H9 (cell line): ENCODE results near the gene DEDD2. TPM values are rescaled to one million over a fixed set of nuclear protein-coding genes. Genes with fewer than 3 reads are reported as not detected.

Source experiments
- DNase-seq: peaks from one replicate; pipeline ENCODE4 v3.0.0-alpha.2; 2017
- H2AFZ ChIP-seq: one replicate; pipeline ENCODE4 v1.6.1; 2013; ENCODE audit warnings: mild to moderate bottlenecking, low read length, control low read depth, moderate library complexity
- H2AK5ac ChIP-seq: 2 replicates; pipeline ENCODE4 v1.6.1; 2013; ENCODE audit warnings: low read length, control low read depth, mixed read lengths; ENCODE audit not compliant: insufficient read length
- H2BK120ac ChIP-seq: one replicate; pipeline ENCODE4 v1.6.1; 2013; ENCODE audit warnings: low read depth, mild to moderate bottlenecking, low read length, control low read depth, inconsistent platforms; ENCODE audit not compliant: poor library complexity, severe bottlenecking
- H2BK12ac ChIP-seq: 2 replicates; pipeline ENCODE4 v1.6.1; 2013; ENCODE audit warnings: low read length, control low read depth, mixed read lengths, low read depth; ENCODE audit not compliant: insufficient read length
- H2BK15ac ChIP-seq: 2 replicates; pipeline ENCODE4 v1.6.1; 2013; ENCODE audit warnings: low read depth, low read length, control low read depth
- H2BK20ac ChIP-seq: one replicate; pipeline ENCODE4 v1.6.1; 2013; ENCODE audit warnings: low read depth, mild to moderate bottlenecking, low read length, control low read depth, inconsistent platforms; ENCODE audit not compliant: poor library complexity, severe bottlenecking
- H2BK5ac ChIP-seq: 2 replicates; pipeline ENCODE4 v1.6.1; 2013; ENCODE audit warnings: low read length, control low read depth, mixed read lengths; ENCODE audit not compliant: insufficient read length
- H3K14ac ChIP-seq: 2 replicates; pipeline ENCODE4 v1.6.1; 2013; ENCODE audit warnings: low read length, control low read depth; ENCODE audit not compliant: insufficient read depth
- H3K18ac ChIP-seq: 2 replicates; pipeline ENCODE4 v1.6.1; 2013; ENCODE audit warnings: low read depth, mild to moderate bottlenecking, mixed read lengths, low read length, control low read depth; ENCODE audit not compliant: insufficient read length
- H3K23ac ChIP-seq: 2 replicates; pipeline ENCODE4 v1.6.1; 2013; ENCODE audit warnings: low read length, control low read depth, mixed read lengths, low read depth; ENCODE audit not compliant: insufficient read length
- H3K23me2 ChIP-seq: 2 replicates; pipeline ENCODE4 v1.6.1; 2013; ENCODE audit warnings: low read depth, mild to moderate bottlenecking, mixed read lengths, low read length, control low read depth; ENCODE audit not compliant: insufficient read length, poor library complexity, severe bottlenecking
- H3K27ac ChIP-seq: 2 replicates; pipeline ENCODE4 v1.5.1; 2013; ENCODE audit warnings: low read length, control low read depth, mixed read lengths, low read depth; ENCODE audit not compliant: insufficient read length
- H3K27me3 ChIP-seq: 2 replicates; pipeline ENCODE4 v1.6.1; 2013; ENCODE audit warnings: low read length, control low read depth, inconsistent platforms; ENCODE audit not compliant: insufficient read depth
- H3K4ac ChIP-seq: 2 replicates; pipeline ENCODE4 v1.6.1; 2013; ENCODE audit warnings: low read depth, mild to moderate bottlenecking, control low read depth, inconsistent platforms, low read length, moderate library complexity
- H3K4me1 ChIP-seq: 2 replicates; pipeline ENCODE4 v1.6.1; 2013; ENCODE audit warnings: low read length, control low read depth, inconsistent platforms; ENCODE audit not compliant: insufficient read depth
- H3K4me2 ChIP-seq: 2 replicates; pipeline ENCODE4 v1.6.1; 2013; ENCODE audit warnings: low read length, control low read depth, mixed read lengths; ENCODE audit not compliant: insufficient read length, insufficient read depth
- H3K56ac ChIP-seq: 2 replicates; pipeline ENCODE4 v1.6.1; 2013; ENCODE audit warnings: low read depth, mild to moderate bottlenecking, mixed read lengths, low read length, control low read depth; ENCODE audit not compliant: insufficient read length
- H3K79me1 ChIP-seq: 2 replicates; pipeline ENCODE4 v1.6.1; 2013; ENCODE audit warnings: low read depth, mild to moderate bottlenecking, moderate library complexity, low read length, control low read depth, inconsistent platforms; ENCODE audit not compliant: insufficient read depth, poor library complexity, severe bottlenecking
- H3K79me2 ChIP-seq: 2 replicates; pipeline ENCODE4 v1.6.1; 2013; ENCODE audit warnings: low read length, control low read depth, inconsistent platforms; ENCODE audit not compliant: insufficient read depth
- H3K9ac ChIP-seq: 2 replicates; pipeline ENCODE4 v1.6.1; 2013; ENCODE audit warnings: low read length, control low read depth, mixed read lengths; ENCODE audit not compliant: insufficient read length; ENCODE audit errors: extremely low read depth
- H3K9me3 ChIP-seq: one replicate; pipeline ENCODE4 v1.6.1; 2013; ENCODE audit warnings: low read depth, low read length, inconsistent platforms; ENCODE audit not compliant: control insufficient read depth
- H3T11ph ChIP-seq: one replicate; pipeline ENCODE4 v1.6.1; 2013; ENCODE audit warnings: mild to moderate bottlenecking, low read length, control low read depth, inconsistent platforms
- H4K20me1 ChIP-seq: one replicate; pipeline ENCODE4 v1.6.1; 2013; ENCODE audit not compliant: control insufficient read depth, insufficient read length, insufficient read depth
- H4K5ac ChIP-seq: 2 replicates; pipeline ENCODE4 v1.6.1; 2013; ENCODE audit warnings: low read depth, mild to moderate bottlenecking, mixed read lengths, low read length, control low read depth; ENCODE audit not compliant: insufficient read length
- H4K8ac ChIP-seq: replicated peaks from 2 replicates; pipeline ENCODE4 v1.6.1; 2013; ENCODE audit warnings: low read length, control low read depth, mixed read lengths, low read depth; ENCODE audit not compliant: insufficient read length
- H4K91ac ChIP-seq: 2 replicates; pipeline ENCODE4 v1.6.1; 2013; ENCODE audit warnings: low read depth, mild to moderate bottlenecking, moderate library complexity, mixed read lengths, low read length, control low read depth; ENCODE audit not compliant: insufficient read length
- H3K27ac Mint-ChIP-seq, 3 experiments: 2 replicates in 2 of 3; 3 replicates in 1 of 3; pipeline ENCODE4 v1.8.0; 2020 to 2021; ENCODE audit warnings: mixed read lengths in 3 of 3, mild to moderate bottlenecking in 1 of 3, moderate library complexity in 1 of 3
- H3K27me3 Mint-ChIP-seq: 2 replicates; pipeline ENCODE4 v1.8.0; 2021; ENCODE audit warnings: low read depth, mild to moderate bottlenecking, moderate library complexity, mixed read lengths
- H3K36me3 Mint-ChIP-seq, 3 experiments: 2 replicates in 2 of 3; 3 replicates in 1 of 3; pipeline ENCODE4 v1.8.0; 2020 to 2021; ENCODE audit warnings: low read depth in 3 of 3, mixed read lengths in 3 of 3; ENCODE audit not compliant: insufficient read depth in 1 of 3
- H3K4me1 Mint-ChIP-seq, 2 experiments: 2 replicates each; pipeline ENCODE4 v1.8.0; 2020; ENCODE audit warnings: mixed read lengths in 2 of 2
- H3K4me3 Mint-ChIP-seq, 2 experiments: 2 replicates in 1 of 2; 3 replicates in 1 of 2; pipeline ENCODE4 v1.8.0; 2020 to 2021; ENCODE audit warnings: mild to moderate bottlenecking in 2 of 2, mixed read lengths in 2 of 2, moderate library complexity in 1 of 2
- H3K9me3 Mint-ChIP-seq, 2 experiments: 2 replicates in 1 of 2; 3 replicates in 1 of 2; pipeline ENCODE4 v1.8.0; 2020; ENCODE audit warnings: mild to moderate bottlenecking in 2 of 2, mixed read lengths in 2 of 2, moderate library complexity in 1 of 2
- WGBS: extraction: QIAGEN DNeasy Blood & Tissue Kit; methylation state at CpG from one replicate; pipeline ENCODE4 v1.1.7; 2013; ENCODE audit warnings: missing lambda C conversion rate, low lambda C conversion rate, mixed read lengths; ENCODE audit not compliant: insufficient read length; ENCODE audit errors: extremely low coverage; 5-methylcytosine and 5-hydroxymethylcytosine counted together
- total RNA-seq: library from RNA; stranded (reverse); gene quantifications from 2 replicates; pipeline ENCODE4 v1.2.1, GENCODE V29; 2021
- TF ChIP-seq, protein P1 (sequence below): fragments of 200-600 bp; sonication (generic); conservative IDR thresholded peaks from 3 replicates; pipeline ENCODE4 v1.8.0; 2021; ENCODE audit warnings: antibody characterized with exemption, mild to moderate bottlenecking

Gene DEDD2
- total RNA-seq, 1 experiment from 2014 or later = 32.3 TPM

DNA sequence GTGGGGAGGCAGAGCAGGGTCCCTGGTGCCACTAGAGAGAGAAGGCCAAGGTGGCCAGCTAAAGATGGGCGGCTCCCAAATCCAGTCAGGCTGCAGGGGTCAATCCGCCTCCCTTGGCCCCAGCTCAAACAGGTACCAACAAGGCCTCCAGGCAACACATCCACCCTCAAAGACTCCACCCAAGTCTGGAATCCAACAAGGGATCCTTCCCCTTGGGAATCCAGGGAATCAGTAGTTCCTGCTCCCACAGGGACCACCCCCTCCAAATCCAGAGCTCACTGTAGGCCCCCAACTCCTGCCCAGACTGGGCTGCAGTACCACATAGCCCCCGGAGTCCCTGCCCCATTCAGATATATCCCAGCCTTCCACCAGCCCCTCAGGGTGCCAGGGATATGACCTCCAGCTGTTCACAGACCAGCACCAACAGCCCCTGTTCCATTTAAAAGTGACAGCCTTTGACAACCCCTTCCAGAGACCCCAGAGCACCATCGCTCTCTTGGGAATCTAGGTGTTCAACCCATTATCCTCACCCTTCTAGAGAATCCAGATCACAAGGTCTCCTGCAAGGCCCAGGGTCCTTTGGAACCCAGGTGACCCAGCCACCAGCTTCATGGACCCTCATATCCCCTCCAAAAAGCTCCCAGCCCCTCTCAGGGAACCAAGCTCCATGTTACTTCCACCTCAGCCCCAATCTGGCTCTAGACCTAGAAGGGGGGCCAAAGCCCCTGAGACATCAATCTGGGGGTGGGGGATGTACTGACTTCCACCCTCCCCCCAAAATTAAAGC, 34.3 kb upstream of the DEDD2 start:
- peaks cover 5 to 27% (median 18%) of the 10 kb centered on the region in 3 experiments; a peak in 6 of 7 replicates for H3K36me3 Mint-ChIP-seq

More for the DNA sequence above, 34.3 kb upstream of the DEDD2 start:
- TF ChIP-seq, protein P1, sequence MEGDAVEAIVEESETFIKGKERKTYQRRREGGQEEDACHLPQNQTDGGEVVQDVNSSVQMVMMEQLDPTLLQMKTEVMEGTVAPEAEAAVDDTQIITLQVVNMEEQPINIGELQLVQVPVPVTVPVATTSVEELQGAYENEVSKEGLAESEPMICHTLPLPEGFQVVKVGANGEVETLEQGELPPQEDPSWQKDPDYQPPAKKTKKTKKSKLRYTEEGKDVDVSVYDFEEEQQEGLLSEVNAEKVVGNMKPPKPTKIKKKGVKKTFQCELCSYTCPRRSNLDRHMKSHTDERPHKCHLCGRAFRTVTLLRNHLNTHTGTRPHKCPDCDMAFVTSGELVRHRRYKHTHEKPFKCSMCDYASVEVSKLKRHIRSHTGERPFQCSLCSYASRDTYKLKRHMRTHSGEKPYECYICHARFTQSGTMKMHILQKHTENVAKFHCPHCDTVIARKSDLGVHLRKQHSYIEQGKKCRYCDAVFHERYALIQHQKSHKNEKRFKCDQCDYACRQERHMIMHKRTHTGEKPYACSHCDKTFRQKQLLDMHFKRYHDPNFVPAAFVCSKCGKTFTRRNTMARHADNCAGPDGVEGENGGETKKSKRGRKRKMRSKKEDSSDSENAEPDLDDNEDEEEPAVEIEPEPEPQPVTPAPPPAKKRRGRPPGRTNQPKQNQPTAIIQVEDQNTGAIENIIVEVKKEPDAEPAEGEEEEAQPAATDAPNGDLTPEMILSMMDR = no peak
- Histone ChIP-seq H2BK20ac (no peak overlapping the region), H4K91ac (no peak overlapping the region), H3K9me3 (no peaks in the 10 kb centered on the region), H3K18ac (no peak overlapping the region), H2BK12ac (no peak overlapping the region), H3K9ac (no peak overlapping the region), H3K79me2 (peaks cover 5% of the 10 kb centered on the region; the same call in 1 of the 2 replicates), H3K23ac (no peak overlapping the region), H3K4me2 (no peak overlapping the region), H2BK5ac (no peak overlapping the region), H3K14ac (no peak overlapping the region), H3K27ac (no peak overlapping the region), H4K20me1 (no peaks in the 10 kb centered on the region), H2BK15ac (no peak overlapping the region), H2BK120ac (no peak overlapping the region), H3K23me2 (peaks cover 14% of the 10 kb centered on the region), H2AFZ (no peak overlapping the region), H4K8ac (no peak overlapping the region), H3K4me1 (peaks cover 6% of the 10 kb centered on the region; the same call in 1 of the 2 replicates), H4K5ac (no peak overlapping the region), H3K4ac (no peak overlapping the region), H3K56ac (no peak overlapping the region), H2AK5ac (no peak overlapping the region), H3T11ph (no peak overlapping the region), H3K27me3 (no peaks in the 10 kb centered on the region), H3K79me1 (no peaks in the 10 kb centered on the region)
- Mint-ChIP-seq H3K27ac (peak overlapping the region; percentile 81 to 88 (median 86); a peak in 6 of 7 replicates), H3K4me3 (peak overlapping the region; percentile 87 to 92), H3K9me3 (no peaks in the 10 kb centered on the region), H3K27me3 (peaks cover 8% of the 10 kb centered on the region), H3K4me1 (peaks cover 25 to 40% of the 10 kb centered on the region in 2 experiments)
- no CpG with 5 or more reads among the region's 4 CpGs for WGBS
- no peak for DNase-seq
